ENCODE results near the gene AQP6.

DNA sequence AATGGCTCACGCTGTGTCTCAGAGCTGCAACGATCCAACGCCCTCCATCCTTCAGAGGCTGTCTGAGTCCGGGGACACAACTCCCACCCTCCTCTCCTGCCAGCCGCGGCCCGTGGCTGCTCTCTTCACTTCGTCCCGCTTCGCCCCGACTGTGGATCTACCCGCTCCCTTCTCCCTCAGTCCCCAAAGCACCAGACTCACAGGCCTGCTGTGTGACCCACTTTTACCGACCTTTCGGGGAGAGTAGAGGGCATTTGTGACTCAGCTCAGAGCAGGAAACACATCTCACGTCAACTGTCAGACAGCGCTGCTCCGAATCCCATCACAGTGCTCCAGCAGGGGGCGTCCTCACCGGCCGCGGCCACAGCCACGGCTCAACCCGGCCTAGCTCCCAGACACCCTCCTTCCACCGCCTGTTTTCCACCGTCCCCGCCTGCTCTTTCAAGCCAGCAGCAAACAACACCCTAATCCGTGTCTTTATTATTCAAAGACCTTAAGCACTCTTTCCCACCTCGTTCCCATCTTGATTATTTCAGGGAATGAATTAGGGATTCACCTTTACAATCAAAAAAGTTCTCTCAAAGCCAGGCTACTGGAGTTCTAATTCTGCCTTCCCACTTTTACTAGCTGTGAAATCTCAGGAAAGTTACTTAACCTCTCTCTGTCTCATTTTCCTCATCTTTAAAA lies 27.2 kb upstream of the AQP6 start:
- TF ChIP-seq, protein P1, sequence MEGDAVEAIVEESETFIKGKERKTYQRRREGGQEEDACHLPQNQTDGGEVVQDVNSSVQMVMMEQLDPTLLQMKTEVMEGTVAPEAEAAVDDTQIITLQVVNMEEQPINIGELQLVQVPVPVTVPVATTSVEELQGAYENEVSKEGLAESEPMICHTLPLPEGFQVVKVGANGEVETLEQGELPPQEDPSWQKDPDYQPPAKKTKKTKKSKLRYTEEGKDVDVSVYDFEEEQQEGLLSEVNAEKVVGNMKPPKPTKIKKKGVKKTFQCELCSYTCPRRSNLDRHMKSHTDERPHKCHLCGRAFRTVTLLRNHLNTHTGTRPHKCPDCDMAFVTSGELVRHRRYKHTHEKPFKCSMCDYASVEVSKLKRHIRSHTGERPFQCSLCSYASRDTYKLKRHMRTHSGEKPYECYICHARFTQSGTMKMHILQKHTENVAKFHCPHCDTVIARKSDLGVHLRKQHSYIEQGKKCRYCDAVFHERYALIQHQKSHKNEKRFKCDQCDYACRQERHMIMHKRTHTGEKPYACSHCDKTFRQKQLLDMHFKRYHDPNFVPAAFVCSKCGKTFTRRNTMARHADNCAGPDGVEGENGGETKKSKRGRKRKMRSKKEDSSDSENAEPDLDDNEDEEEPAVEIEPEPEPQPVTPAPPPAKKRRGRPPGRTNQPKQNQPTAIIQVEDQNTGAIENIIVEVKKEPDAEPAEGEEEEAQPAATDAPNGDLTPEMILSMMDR (conservative IDR thresholded peaks at IDR 0.05), result peak; percentile 82
- TF ChIP-seq EZH2 (IDR thresholded peaks at IDR 0.05; ENCODE audit: low read depth), result no peak
